ENCODE results near the gene OTOP2. TPM values are rescaled to one million over a fixed set of nuclear protein-coding genes. Genes with fewer than 3 reads are reported as not detected.

OTOP2 gene
- polyA plus RNA-seq, 1 experiment, result not detected

GRCh38 chr17:74935585-74936469 lies 11.8 kb downstream of the OTOP2 start, which contains the start of gene OTOP3:
Gene OTOP3, plus strand, starts transcription at chr17:74935898. Its CDS starts 24 bp downstream, at chr17:74935922.
- no peak for DNase-seq (ENCODE audit: low read depth, low spot score)
- ChIA-PET POLR2A (no interaction called here), CTCF (interaction anchor here (0.7 kb wide), 1 partner anchor 11 kb away, joined by 3 read pairs; no protein-coding TSS in a partner anchor)
- Histone ChIP-seq H3K9me3 (ENCODE audit: control insufficient read depth, insufficient read depth, low read length) (no peaks in the 10 kb centered on the region; the same call in 1 of the 2 replicates), H3K27ac (ENCODE audit: low read depth, low read length) (no peak within 1 kb of the TSS), H3K27me3 (ENCODE audit: control insufficient read depth, insufficient read depth, low read length) (peaks cover 68% of the 10 kb centered on the region), H3K4me3 (ENCODE audit: low read depth, low read length) (no peak within 1 kb of the TSS)
- no peak for TF ChIP-seq CTCF (IDR thresholded peaks at IDR 0.05; ENCODE audit: low read depth, low read length)

- no peak for DNase-seq (ENCODE audit: low read depth, low spot score)
- H3K27me3 ChIP-seq (ENCODE audit: control insufficient read depth, insufficient read depth, low read length), result peaks cover 73% of the 10 kb centered on the region
- no peak overlapping the region for H3K27ac ChIP-seq (ENCODE audit: low read depth, low read length)
- no peaks in the 10 kb centered on the region; the same call in 1 of the 2 replicates for H3K9me3 ChIP-seq (ENCODE audit: control insufficient read depth, insufficient read depth, low read length)
- no peak overlapping the region for H3K4me3 ChIP-seq (ENCODE audit: low read depth, low read length)
- ChIA-PET POLR2A (no interaction called here), CTCF (interaction anchor here (0.7 kb wide), 1 partner anchor 11 kb away, joined by 3 read pairs; no protein-coding TSS in a partner anchor)
- no peak for TF ChIP-seq CTCF (IDR thresholded peaks at IDR 0.05; ENCODE audit: low read depth, low read length)
Measured at GRCh38 chr17:74936470-74936799, 12.4 kb downstream of the OTOP2 start.

- POLR2A ChIA-PET, result no interaction called here
Measured at GRCh38 chr17:74937064-74938051, 13.3 kb downstream of the OTOP2 start.

GRCh38 chr17:74938194-74938950 lies 14.3 kb downstream of the OTOP2 start:
- no peak for DNase-seq (ENCODE audit: low read depth, low spot score)
- Histone ChIP-seq H3K27ac (ENCODE audit: low read depth, low read length) (no peak overlapping the region), H3K9me3 (ENCODE audit: control insufficient read depth, insufficient read depth, low read length) (no peaks in the 10 kb centered on the region; the same call in 1 of the 2 replicates), H3K27me3 (ENCODE audit: control insufficient read depth, insufficient read depth, low read length) (peaks cover 69% of the 10 kb centered on the region), H3K4me3 (ENCODE audit: low read depth, low read length) (no peak overlapping the region)
- ChIA-PET CTCF (interaction anchor here (1.6 kb wide), 1 partner anchor 19 kb away, joined by 6 read pairs; no protein-coding TSS in a partner anchor), POLR2A (no interaction called here)
- TF ChIP-seq CTCF (IDR thresholded peaks at IDR 0.05; ENCODE audit: low read depth, low read length), result no peak

More at GRCh38 chr17:74937064-74938051, 13.3 kb downstream of the OTOP2 start:
- Histone ChIP-seq H3K27ac (ENCODE audit: low read depth, low read length) (no peak overlapping the region), H3K9me3 (ENCODE audit: control insufficient read depth, insufficient read depth, low read length) (no peaks in the 10 kb centered on the region; the same call in 1 of the 2 replicates), H3K4me3 (ENCODE audit: low read depth, low read length) (no peak overlapping the region), H3K27me3 (ENCODE audit: control insufficient read depth, insufficient read depth, low read length) (peaks cover 71% of the 10 kb centered on the region)
- CTCF ChIA-PET, result no interaction called here
- DNase-seq (ENCODE audit: low read depth, low spot score), result no peak
- TF ChIP-seq CTCF (IDR thresholded peaks at IDR 0.05; ENCODE audit: low read depth, low read length), result no peak
